ENCODE measurements around the gene SUGCT. TPM values are rescaled to one million over a fixed set of nuclear protein-coding genes. Genes with fewer than 3 reads are reported as not detected.

SUGCT gene
- total RNA-seq, 3 donors from 2014 or later = 2.3 to 4.5 (median 4.0) TPM

GRCh38 chr7:40760293-40760964 lies 625.6 kb downstream of the SUGCT start:
- no peaks in the 10 kb centered on the region for H3K27me3 ChIP-seq
- DNase-seq (ENCODE audit: low spot score in 2 of 2) = no peak
- H3K4me1 ChIP-seq = no peaks in the 10 kb centered on the region
- H3K36me3 ChIP-seq = no peaks in the 10 kb centered on the region
- no peak overlapping the region for H3K27ac ChIP-seq
- H3K9me3 ChIP-seq = no peaks in the 10 kb centered on the region
- no peak overlapping the region for H3K4me3 ChIP-seq
- intact Hi-C loops (cut with DNase I; ENCODE audit: low total_unique reads) = no loop called here
- TF ChIP-seq, protein P1, sequence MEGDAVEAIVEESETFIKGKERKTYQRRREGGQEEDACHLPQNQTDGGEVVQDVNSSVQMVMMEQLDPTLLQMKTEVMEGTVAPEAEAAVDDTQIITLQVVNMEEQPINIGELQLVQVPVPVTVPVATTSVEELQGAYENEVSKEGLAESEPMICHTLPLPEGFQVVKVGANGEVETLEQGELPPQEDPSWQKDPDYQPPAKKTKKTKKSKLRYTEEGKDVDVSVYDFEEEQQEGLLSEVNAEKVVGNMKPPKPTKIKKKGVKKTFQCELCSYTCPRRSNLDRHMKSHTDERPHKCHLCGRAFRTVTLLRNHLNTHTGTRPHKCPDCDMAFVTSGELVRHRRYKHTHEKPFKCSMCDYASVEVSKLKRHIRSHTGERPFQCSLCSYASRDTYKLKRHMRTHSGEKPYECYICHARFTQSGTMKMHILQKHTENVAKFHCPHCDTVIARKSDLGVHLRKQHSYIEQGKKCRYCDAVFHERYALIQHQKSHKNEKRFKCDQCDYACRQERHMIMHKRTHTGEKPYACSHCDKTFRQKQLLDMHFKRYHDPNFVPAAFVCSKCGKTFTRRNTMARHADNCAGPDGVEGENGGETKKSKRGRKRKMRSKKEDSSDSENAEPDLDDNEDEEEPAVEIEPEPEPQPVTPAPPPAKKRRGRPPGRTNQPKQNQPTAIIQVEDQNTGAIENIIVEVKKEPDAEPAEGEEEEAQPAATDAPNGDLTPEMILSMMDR (IDR thresholded peaks at IDR 0.05) = no peak
- TF ChIP-seq POLR2AphosphoS5 (IDR thresholded peaks at IDR 0.05) (no peak), POLR2A (IDR thresholded peaks at IDR 0.05) (no peak)

DNA sequence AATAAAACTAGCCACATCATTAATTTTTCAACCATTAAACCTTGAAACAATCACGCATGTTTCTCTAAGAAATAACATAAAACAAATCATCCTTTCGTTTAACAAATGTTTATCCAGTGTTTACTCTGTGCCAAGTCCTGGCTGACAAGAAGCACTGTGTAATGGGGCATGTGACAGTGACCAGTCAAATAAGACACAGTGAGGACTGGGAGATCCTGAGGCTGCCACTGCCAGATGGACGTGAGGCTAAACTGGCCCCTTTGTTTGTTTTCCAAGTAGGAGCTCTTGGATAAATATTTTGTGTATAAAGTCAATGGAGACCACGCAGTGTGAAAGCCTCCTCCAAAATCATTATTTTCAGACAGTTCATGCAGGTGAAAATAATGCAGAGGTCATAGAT lies 626.2 kb downstream of the SUGCT start:
- intact Hi-C loops (cut with DNase I; ENCODE audit: low total_unique reads) = no loop called here
- Histone ChIP-seq H3K27me3 (no peaks in the 10 kb centered on the region), H3K36me3 (no peaks in the 10 kb centered on the region), H3K4me3 (no peak overlapping the region), H3K27ac (no peak overlapping the region), H3K4me1 (no peaks in the 10 kb centered on the region), H3K9me3 (no peaks in the 10 kb centered on the region)
- no peak for TF ChIP-seq POLR2AphosphoS5 (IDR thresholded peaks at IDR 0.05)
- TF ChIP-seq POLR2A (IDR thresholded peaks at IDR 0.05) = no peak
- TF ChIP-seq, protein P1 (IDR thresholded peaks at IDR 0.05) = no peak
- no peak for DNase-seq (ENCODE audit: low spot score in 2 of 2)

- no peaks in the 10 kb centered on the region for H3K4me1 ChIP-seq
- TF ChIP-seq, protein P1 (IDR thresholded peaks at IDR 0.05) = no peak
- TF ChIP-seq POLR2AphosphoS5 (IDR thresholded peaks at IDR 0.05) = no peak
- TF ChIP-seq POLR2A (IDR thresholded peaks at IDR 0.05) = no peak
These were observed 627.2 kb downstream of the SUGCT start for GRCh38 chr7:40761762-40762560.

GRCh38 chr7:40763319-40764287 lies 628.8 kb downstream of the SUGCT start:
- intact Hi-C loops (cut with DNase I; ENCODE audit: low total_unique reads) = no loop called here
- Histone ChIP-seq H3K27me3 (no peaks in the 10 kb centered on the region), H3K27ac (peak overlapping the region in 1 of 2 donors; percentile 32), H3K4me3 (no peak overlapping the region), H3K36me3 (no peaks in the 10 kb centered on the region), H3K4me1 (no peaks in the 10 kb centered on the region), H3K9me3 (no peaks in the 10 kb centered on the region)
- DNase-seq (ENCODE audit: low spot score in 2 of 2) = no peak
- TF ChIP-seq POLR2AphosphoS5 (IDR thresholded peaks at IDR 0.05) (no peak), POLR2A (IDR thresholded peaks at IDR 0.05) (no peak)
- TF ChIP-seq, protein P1 (IDR thresholded peaks at IDR 0.05) = no peak

More at GRCh38 chr7:40761762-40762560, 627.2 kb downstream of the SUGCT start:
- no peaks in the 10 kb centered on the region for H3K36me3 ChIP-seq
- DNase-seq (ENCODE audit: low spot score in 2 of 2) = no peak
- no peaks in the 10 kb centered on the region for H3K9me3 ChIP-seq
- no peak overlapping the region for H3K4me3 ChIP-seq
- intact Hi-C loops (cut with DNase I; ENCODE audit: low total_unique reads) = no loop called here
- no peak overlapping the region for H3K27ac ChIP-seq
- H3K27me3 ChIP-seq = no peaks in the 10 kb centered on the region
